H1 (cell line): ENCODE measurements around the gene UBE4B. TPM values are rescaled to one million over a fixed set of nuclear protein-coding genes. Genes with fewer than 3 reads are reported as not detected.
"Not testable (repeated sequence)": the region's sequence is repeated elsewhere in the genome, so short reads cannot be mapped to it uniquely, and the experiment has no call there.

Source experiments
- CTCF ChIA-PET: fragments of 300-600 bp; sonication (Branson Sonifier 250); formaldehyde crosslinking; loops from one replicate; lab custom pipeline; 2021; ENCODE audit not compliant: partially characterized antibody; lab: Charles Lee
- POLR2A ChIA-PET: fragments of 300-600 bp; sonication (Branson Sonifier 250); formaldehyde crosslinking; loops from one replicate; lab custom pipeline; 2021; ENCODE audit warnings: inconsistent platforms; ENCODE audit not compliant: partially characterized antibody; lab: Charles Lee
- DNase-seq, 2 experiments: peaks; one replicate each; pipeline versions ENCODE4 v3.0.0 to v3.0.0-alpha.2; 2010 to 2022; ENCODE audit warnings: low spot score in 2 of 2, low read depth in 1 of 2, mixed read lengths in 1 of 2
- FAIRE-seq: peaks from 2 replicates; lab custom pipeline; 2011; peaks lifted over from hg19 to GRCh38; lab: Jason Lieb, UNC
- H2AFZ ChIP-seq: 2 replicates; pipeline ENCODE4 v1.8.1; 2012; ENCODE audit warnings: low read length, inconsistent platforms
- H2AK5ac ChIP-seq: 2 replicates; pipeline ENCODE4 v1.6.1; 2013; ENCODE audit warnings: low read depth, low read length
- H2BK120ac ChIP-seq: replicated peaks from 2 replicates; pipeline ENCODE3; 2013; ENCODE audit warnings: low read depth, low read length, inconsistent platforms
- H2BK12ac ChIP-seq: 2 replicates; pipeline ENCODE4 v1.6.1; 2013; ENCODE audit warnings: low read depth, low read length
- H2BK15ac ChIP-seq: 2 replicates; pipeline ENCODE4 v1.6.1; 2013; ENCODE audit warnings: low read length
- H2BK20ac ChIP-seq: 2 replicates; pipeline ENCODE4 v1.6.1; 2013; ENCODE audit warnings: low read length
- H2BK5ac ChIP-seq: 2 replicates; pipeline ENCODE4 v1.6.1; 2013; ENCODE audit warnings: low read depth, low read length
- H3K14ac ChIP-seq: 2 replicates; pipeline ENCODE4 v1.6.1; 2013; ENCODE audit warnings: inconsistent platforms; ENCODE audit not compliant: insufficient read length
- H3K18ac ChIP-seq: 2 replicates; pipeline ENCODE4 v1.6.1; 2013; ENCODE audit warnings: low read length; ENCODE audit errors: extremely low read depth
- H3K23ac ChIP-seq: 2 replicates; pipeline ENCODE4 v1.6.1; 2013; ENCODE audit warnings: inconsistent platforms; ENCODE audit not compliant: insufficient read length
- H3K23me2 ChIP-seq: 2 replicates; pipeline ENCODE4 v1.6.1; 2013; ENCODE audit warnings: low read depth, low read length
- H3K27ac ChIP-seq: 2 replicates; pipeline ENCODE4 v1.6.1; 2011; ENCODE audit warnings: low read depth, low read length, inconsistent platforms
- H3K27me3 ChIP-seq, 4 experiments: replicated peaks in 1 of 4; 1 replicate in 1 of 4; 2 replicates in 3 of 4; pipeline versions ENCODE4 v1.6.1 to v1.8.1; 2011 to 2013; ENCODE audit warnings: low read length in 3 of 4, mild to moderate bottlenecking in 3 of 4, inconsistent platforms in 2 of 4, mixed read lengths in 2 of 4, moderate library complexity in 1 of 4; ENCODE audit not compliant: control insufficient read depth in 3 of 4, insufficient read depth in 3 of 4; ENCODE audit errors: extremely low read depth in 1 of 4
- H3K36me3 ChIP-seq, 4 experiments: 2 replicates each; pipeline versions ENCODE4 v1.6.1 to v1.8.1; 2011 to 2013; ENCODE audit warnings: mild to moderate bottlenecking in 4 of 4, low read length in 3 of 4, moderate library complexity in 2 of 4, control low read depth in 1 of 4, inconsistent platforms in 1 of 4; ENCODE audit not compliant: insufficient read depth in 4 of 4, control insufficient read depth in 2 of 4
- H3K4ac ChIP-seq: replicated peaks from 2 replicates; pipeline ENCODE3; 2013; ENCODE audit warnings: low read length, low read depth, mixed read lengths, inconsistent platforms; ENCODE audit not compliant: insufficient read length
- H3K4me1 ChIP-seq, 4 experiments: replicated peaks in 1 of 4; 1 replicate in 1 of 4; 2 replicates in 3 of 4; pipeline versions ENCODE4 v1.6.1 to v1.8.1; 2011 to 2013; ENCODE audit warnings: low read length in 3 of 4, inconsistent platforms in 2 of 4, mixed read lengths in 1 of 4; ENCODE audit not compliant: insufficient read depth in 4 of 4, control insufficient read depth in 3 of 4
- H3K4me2 ChIP-seq, 2 experiments: 2 replicates each; pipeline versions ENCODE4 v1.6.1 to v1.8.1; 2011 to 2013; ENCODE audit warnings: low read depth in 2 of 2, low read length in 2 of 2, control low read depth in 1 of 2, inconsistent platforms in 1 of 2, mild to moderate bottlenecking in 1 of 2; ENCODE audit not compliant: insufficient read depth in 1 of 2
- H3K4me3 ChIP-seq, 4 experiments: fragments of 200-600, 300-600 bp in 1 of 4; sonication (generic), shearing (Covaris generic), sonication (Bioruptor Twin) in 1 of 4; 2 replicates each; pipeline versions ENCODE4 v1.5.1 to v1.8.1; 2011 to 2016; ENCODE audit warnings: low read length in 4 of 4, low read depth in 3 of 4, control low read depth in 2 of 4, inconsistent platforms in 2 of 4, mild to moderate bottlenecking in 2 of 4, mixed read lengths in 1 of 4, moderate library complexity in 1 of 4; ENCODE audit not compliant: insufficient read depth in 2 of 4; ENCODE audit errors: extremely low read depth in 1 of 4
- H3K56ac ChIP-seq: replicated peaks from 2 replicates; pipeline ENCODE3; 2013; ENCODE audit warnings: low read depth, mild to moderate bottlenecking, mixed read lengths, low read length, inconsistent platforms; ENCODE audit not compliant: insufficient read length
- H3K79me1 ChIP-seq: 2 replicates; pipeline ENCODE4 v1.6.1; 2013; ENCODE audit warnings: low read depth, low read length, control low read depth
- H3K79me2 ChIP-seq, 2 experiments: 2 replicates each; pipeline versions ENCODE4 v1.6.1 to v1.8.1; 2012 to 2013; ENCODE audit warnings: low read length in 2 of 2, mild to moderate bottlenecking in 2 of 2, inconsistent platforms in 1 of 2; ENCODE audit not compliant: insufficient read depth in 2 of 2, control insufficient read depth in 1 of 2
- H3K9ac ChIP-seq, 4 experiments: replicated peaks in 1 of 4; 1 replicate in 1 of 4; 2 replicates in 3 of 4; pipeline versions ENCODE4 v1.6.1 to v1.8.1; 2011 to 2013; ENCODE audit warnings: low read depth in 3 of 4, low read length in 3 of 4, control low read depth in 2 of 4, mild to moderate bottlenecking in 2 of 4, moderate library complexity in 2 of 4, inconsistent platforms in 1 of 4; ENCODE audit errors: extremely low read depth in 1 of 4
- H3K9me3 ChIP-seq, 2 experiments: 2 replicates each; pipeline versions ENCODE4 v1.6.1 to v1.8.1; 2012 to 2013; ENCODE audit warnings: mild to moderate bottlenecking in 2 of 2, moderate library complexity in 2 of 2, control low read depth in 1 of 2, inconsistent platforms in 1 of 2, low read depth in 1 of 2, low read length in 1 of 2, mixed read lengths in 1 of 2; ENCODE audit not compliant: insufficient read depth in 2 of 2
- H4K20me1 ChIP-seq, 2 experiments: replicated peaks in 1 of 2; 2 replicates each; pipeline versions ENCODE3 to v1.8.1; 2011 to 2013; ENCODE audit warnings: inconsistent platforms in 2 of 2, low read length in 2 of 2, mild to moderate bottlenecking in 1 of 2; ENCODE audit not compliant: insufficient read depth in 2 of 2, control insufficient read depth in 1 of 2
- H4K5ac ChIP-seq: 2 replicates; pipeline ENCODE4 v1.6.1; 2013; ENCODE audit warnings: low read length, low read depth, mixed read lengths, inconsistent platforms; ENCODE audit not compliant: insufficient read length
- H4K8ac ChIP-seq: 2 replicates; pipeline ENCODE4 v1.8.0; 2013; ENCODE audit warnings: mild to moderate bottlenecking, moderate library complexity, low read length, inconsistent platforms; ENCODE audit not compliant: insufficient read depth; ENCODE audit errors: extremely low read depth
- H4K91ac ChIP-seq: replicated peaks from 2 replicates; pipeline ENCODE3; 2013; ENCODE audit warnings: low read length, mixed read lengths, inconsistent platforms; ENCODE audit not compliant: insufficient read length
- WGBS, 2 experiments: shearing (Covaris generic) in 1 of 2; methylation state at CpG; one replicate each; pipeline versions ENCODE4 v1.1.6 to v1.1.7; 2013 to 2015; ENCODE audit warnings: low lambda C conversion rate in 2 of 2, mixed read lengths in 2 of 2, inconsistent platforms in 1 of 2, low coverage in 1 of 2, missing lambda C conversion rate in 1 of 2; ENCODE audit not compliant: insufficient replicate concordance in 2 of 2, insufficient coverage in 1 of 2, insufficient read length in 1 of 2; ENCODE audit errors: extremely low coverage in 1 of 2, missing lambda C conversion rate in 1 of 2; 5-methylcytosine and 5-hydroxymethylcytosine counted together
- polyA plus RNA-seq, 7 experiments: library from polyadenylated mRNA; depleted of rRNA in 3 of 7; stranded (reverse) in 5 of 7; unstranded in 2 of 7; fragments of >200 nt in 5 of 7; fragments of 200-250 nt in 2 of 7; gene quantifications; 1 replicate in 5 of 7; 2 replicates in 1 of 7; 4 replicates in 1 of 7; pipeline versions ENCODE4 v1.2.1 to v1.2.3, GENCODE V29; 2011 to 2013; ENCODE audit warnings: missing spikeins in 2 of 7, mixed read lengths in 2 of 7
- total RNA-seq: library from RNA; stranded (reverse); fragmentation: NEBNext Ultra II Directional; extraction: Animal tissue kit (Norgen Biotek cat#: 25700); gene quantifications from 2 replicates; pipeline ENCODE4 v1.2.1, GENCODE V29; 2021

The UBE4B gene
- total and polyA plus RNA-seq, 2 of the 8 experiments (the other 6 are each of a cell fraction or from before 2014, with no cell fraction given) = 24.5 to 90.1 TPM

GRCh38 chr1:10205206-10205605, 172.4 kb downstream of the UBE4B start:
- H3K4me2 ChIP-seq, H3K79me1 ChIP-seq, H3K23ac ChIP-seq, H3K14ac ChIP-seq, H3K79me2 ChIP-seq, H2BK120ac ChIP-seq, H3K56ac ChIP-seq, H3K9me3 ChIP-seq, H3K4me1 ChIP-seq, H3K4ac ChIP-seq, H3K27me3 ChIP-seq, H3K4me3 ChIP-seq, H2BK15ac ChIP-seq, H2BK12ac ChIP-seq, H4K91ac ChIP-seq, H2BK20ac ChIP-seq, H3K9ac ChIP-seq, H4K20me1 ChIP-seq, H2AK5ac ChIP-seq, H4K8ac ChIP-seq, H4K5ac ChIP-seq, H2AFZ ChIP-seq, H3K23me2 ChIP-seq, H3K18ac ChIP-seq, H3K27ac ChIP-seq, H2BK5ac ChIP-seq, DNase-seq, H3K36me3 ChIP-seq, FAIRE-seq: not testable (repeated sequence)
- ChIA-PET CTCF (interaction anchor here (0.9 to 1.1 kb wide), 2 partner anchors 14 to 136 kb away, joined by 3 to 4 read pairs; no protein-coding TSS in a partner anchor), POLR2A (interaction anchor here (1.4 kb wide), 1 partner anchor 28 kb away, joined by 3 read pairs; no protein-coding TSS in a partner anchor)
- 93% methylated on average over 14 of the region's 14 CpGs; no CpG with 5 or more reads in 1 of the 2 experiments for WGBS, 2 experiments
